PC-3 (cell line): ENCODE measurements around the gene PUS3. TPM values are rescaled to one million over a fixed set of nuclear protein-coding genes. Genes with fewer than 3 reads are reported as not detected.

Experiments used
- ATAC-seq: fragments of 200-7000 bp; cut with Tn5 transposase; 2 replicates; pipeline ENCODE4 v1.9.1; 2020; ENCODE audit warnings: mild to moderate bottlenecking, moderate library complexity
- BruUV-seq: library from RNA; stranded (reverse); fragments of 400-500 nt; replicated peaks from 2 replicates; lab custom pipeline; 2021; lab: Mats Ljungman, UMichigan
- CTCF ChIA-PET: fragments of 300-600 bp; sonication (Branson Sonifier 250); formaldehyde crosslinking; loops from one replicate; lab custom pipeline; 2022; ENCODE audit warnings: antibody characterized with exemption; lab: Charles Lee
- POLR2A ChIA-PET: fragments of 300-600 bp; sonication (Branson Sonifier 250); formaldehyde crosslinking; loops from one replicate; lab custom pipeline; 2022; ENCODE audit warnings: antibody characterized with exemption; ENCODE audit not compliant: unreplicated experiment; lab: Charles Lee
- DNase-seq: peaks from one replicate; pipeline ENCODE4 v3.0.0-alpha.2; 2015
- H2AFZ ChIP-seq: fragments of 300-600 bp; sonication (generic); 2 replicates; pipeline ENCODE4 v1.6.0; 2016; ENCODE audit warnings: antibody characterized with exemption, low read length
- H3F3A ChIP-seq: fragments of 300-600 bp; sonication (generic); one replicate; pipeline ENCODE4 v1.6.0; 2017; ENCODE audit warnings: antibody characterized with exemption, low read length, control low read depth, mild to moderate bottlenecking; ENCODE audit not compliant: unreplicated experiment
- H3K27ac ChIP-seq: fragments of 300-600 bp; sonication (generic); 2 replicates; pipeline ENCODE4 v1.5.1; 2016; ENCODE audit warnings: mild to moderate bottlenecking, low read length
- H3K27me3 ChIP-seq: fragments of 300-600 bp; sonication (generic); 2 replicates; pipeline ENCODE4 v1.6.1; 2016; ENCODE audit warnings: low read length, mixed read lengths
- H3K36me3 ChIP-seq: fragments of 300-600 bp; sonication (generic); 2 replicates; pipeline ENCODE4 v1.6.1; 2016; ENCODE audit warnings: low read depth, mixed run types, low read length, mixed read lengths
- H3K4me1 ChIP-seq: fragments of 300-600 bp; sonication (generic); 2 replicates; pipeline ENCODE4 v1.5.1; 2016; ENCODE audit warnings: low read length; ENCODE audit not compliant: insufficient read depth
- H3K4me2 ChIP-seq: fragments of 300-600 bp; sonication (generic); 2 replicates; pipeline ENCODE4 v1.6.0; 2016; ENCODE audit warnings: low read length
- H3K4me3 ChIP-seq: fragments of 300-600 bp; sonication (generic); 2 replicates; pipeline ENCODE4 v1.5.1; 2016; ENCODE audit warnings: mild to moderate bottlenecking, low read length, mixed read lengths
- H3K79me2 ChIP-seq: fragments of 300-600 bp; sonication (generic); 2 replicates; pipeline ENCODE4 v1.6.1; 2017; ENCODE audit warnings: low read length, mixed read lengths
- H3K9ac ChIP-seq: fragments of 300-600 bp; sonication (generic); 2 replicates; pipeline ENCODE4 v1.6.0; 2016; ENCODE audit warnings: mild to moderate bottlenecking, low read length
- H3K9me2 ChIP-seq: fragments of 300-600 bp; sonication (generic); replicated peaks from 2 replicates; pipeline ENCODE4 v1.6.1; 2016; ENCODE audit warnings: mixed run types, low read length, mixed read lengths
- H3K9me3 ChIP-seq: fragments of 300-600 bp; sonication (generic); 2 replicates; pipeline ENCODE4 v1.6.1; 2016; ENCODE audit warnings: low read length, mixed read lengths
- H4K20me1 ChIP-seq: fragments of 300-600 bp; sonication (generic); 2 replicates; pipeline ENCODE4 v1.6.1; 2016; ENCODE audit warnings: low read length, mixed read lengths
- CTCF ChIP-seq: fragments of 300-600 bp; sonication (generic); conservative IDR thresholded peaks from 2 replicates; pipeline ENCODE4 v1.5.1; 2017; ENCODE audit warnings: antibody characterized with exemption, low read depth, mild to moderate bottlenecking, low read length
- EZH2 ChIP-seq: fragments of 300-600 bp; sonication (generic); IDR thresholded peaks from one replicate; pipeline ENCODE4 v1.6.1; 2017; ENCODE audit warnings: antibody characterized with exemption, mild to moderate bottlenecking, low read length; ENCODE audit not compliant: unreplicated experiment
- EZH2phosphoT487 ChIP-seq: fragments of 300-600 bp; sonication (generic); IDR thresholded peaks from 2 replicates; pipeline ENCODE4 v1.6.1; 2018; ENCODE audit warnings: mild to moderate bottlenecking, antibody characterized with exemption, low read length, borderline replicate concordance
- intact Hi-C: fragments of 100-400 bp; cut with micrococcal nuclease; formaldehyde crosslinking; loops from 2 replicates; pipeline ENCODE4 v1.9.0; 2023
- total RNA-seq: library from RNA; depleted of rRNA; stranded (reverse); fragments of >200 nt; gene quantifications from 2 replicates; pipeline ENCODE4 v1.2.3, GENCODE V29; 2014

The PUS3 gene
- total RNA-seq, 1 experiment from 2014 or later = 26.2 TPM

GRCh38 chr11:125874556-125875124 is 28.4 kb downstream of the PUS3 start:
- Histone ChIP-seq H3K79me2 (no peaks in the 10 kb centered on the region), H3F3A (no peaks in the 10 kb centered on the region), H3K4me1 (0 out of 2 replicates have a peak, but pooled peaks cover 3% of the 10 kb centered on the region), H3K4me2 (peak overlapping the region; percentile 62), H3K27me3 (no peaks in the 10 kb centered on the region), H4K20me1 (no peaks in the 10 kb centered on the region), H3K9me3 (0 out of 2 replicates have a peak, but pooled peaks cover 7% of the 10 kb centered on the region), H3K36me3 (peaks cover 9% of the 10 kb centered on the region; the same call in 1 of the 2 replicates), H3K9ac (no peak overlapping the region), H3K4me3 (peak overlapping the region; percentile 51), H3K27ac (no peak overlapping the region), H3K9me2 (no peaks in the 10 kb centered on the region), H2AFZ (peak overlapping the region; percentile 83)
- ChIA-PET POLR2A (no interaction called here), CTCF (interaction anchor here (0.6 kb wide), 1 partner anchor 14 kb away, joined by 3 read pairs; no protein-coding TSS in a partner anchor)
- ATAC-seq (peak; percentile 99), DNase-seq (peak; percentile 90)
- TF ChIP-seq EZH2phosphoT487 (no peak), CTCF (peak; percentile 94)
- intact Hi-C loops = loop anchor here (1.0 to 10.0 kb wide), 5 partner anchors 150 to 710 kb away; partner anchors contain the start of gene PKNOX2
- no TSS peak for BruUV-seq

- BruUV-seq = no TSS peak
- Histone ChIP-seq H3K79me2 (no peaks in the 10 kb centered on the region), H3K4me1 (0 out of 2 replicates have a peak, but pooled peaks cover 3% of the 10 kb centered on the region), H2AFZ (peak overlapping the region; percentile 83), H3K4me3 (peak overlapping the region; percentile 51), H3K9me3 (0 out of 2 replicates have a peak, but pooled peaks cover 7% of the 10 kb centered on the region), H3F3A (no peaks in the 10 kb centered on the region), H3K9ac (peak overlapping the region; percentile 18; the same call in 1 of the 2 replicates), H3K36me3 (peaks cover 9% of the 10 kb centered on the region; the same call in 1 of the 2 replicates), H3K27ac (no peak overlapping the region), H3K9me2 (no peaks in the 10 kb centered on the region), H4K20me1 (no peaks in the 10 kb centered on the region), H3K27me3 (no peaks in the 10 kb centered on the region), H3K4me2 (peak overlapping the region; percentile 62)
- DNase-seq (no peak), ATAC-seq (peak; percentile 64)
- ChIA-PET POLR2A (no interaction called here), CTCF (no interaction called here)
- intact Hi-C loops = loop anchor here (1.0 to 10.0 kb wide), 5 partner anchors 150 to 709 kb away; partner anchors contain the start of gene PKNOX2
- TF ChIP-seq CTCF (no peak), EZH2phosphoT487 (no peak), EZH2 (no peak)
Observed at GRCh38 chr11:125873881-125874555, 29.0 kb downstream of the PUS3 start.

- H3K4me1 ChIP-seq = 0 out of 2 replicates have a peak, but pooled peaks cover 3% of the 10 kb centered on the region
Observed at GRCh38 chr11:125872138-125872491, 30.9 kb downstream of the PUS3 start.

More at GRCh38 chr11:125872138-125872491, 30.9 kb downstream of the PUS3 start:
- ATAC-seq (no peak), DNase-seq (no peak)
- Histone ChIP-seq H3F3A (no peaks in the 10 kb centered on the region), H3K9me3 (0 out of 2 replicates have a peak, but pooled peaks cover 7% of the 10 kb centered on the region), H2AFZ (no peak overlapping the region), H3K9ac (no peak overlapping the region), H3K4me2 (no peak overlapping the region), H3K36me3 (peaks cover 9% of the 10 kb centered on the region; the same call in 1 of the 2 replicates), H4K20me1 (no peaks in the 10 kb centered on the region), H3K4me3 (no peak overlapping the region), H3K79me2 (no peaks in the 10 kb centered on the region), H3K27ac (no peak overlapping the region), H3K9me2 (no peaks in the 10 kb centered on the region), H3K27me3 (no peaks in the 10 kb centered on the region)
- BruUV-seq = no TSS peak
- intact Hi-C loops = loop anchor here (5.0 to 10.0 kb wide), 2 partner anchors 450 to 707 kb away; partner anchors contain the start of gene PKNOX2
- TF ChIP-seq CTCF (no peak), EZH2 (no peak), EZH2phosphoT487 (no peak)
- ChIA-PET POLR2A (no interaction called here), CTCF (no interaction called here)
